ENCODE results near the gene WDR81.
"Not testable (repeated sequence)": the region's sequence is repeated elsewhere in the genome, so short reads cannot be mapped to it uniquely, and the experiment has no call there.

Gene WDR81

DNA sequence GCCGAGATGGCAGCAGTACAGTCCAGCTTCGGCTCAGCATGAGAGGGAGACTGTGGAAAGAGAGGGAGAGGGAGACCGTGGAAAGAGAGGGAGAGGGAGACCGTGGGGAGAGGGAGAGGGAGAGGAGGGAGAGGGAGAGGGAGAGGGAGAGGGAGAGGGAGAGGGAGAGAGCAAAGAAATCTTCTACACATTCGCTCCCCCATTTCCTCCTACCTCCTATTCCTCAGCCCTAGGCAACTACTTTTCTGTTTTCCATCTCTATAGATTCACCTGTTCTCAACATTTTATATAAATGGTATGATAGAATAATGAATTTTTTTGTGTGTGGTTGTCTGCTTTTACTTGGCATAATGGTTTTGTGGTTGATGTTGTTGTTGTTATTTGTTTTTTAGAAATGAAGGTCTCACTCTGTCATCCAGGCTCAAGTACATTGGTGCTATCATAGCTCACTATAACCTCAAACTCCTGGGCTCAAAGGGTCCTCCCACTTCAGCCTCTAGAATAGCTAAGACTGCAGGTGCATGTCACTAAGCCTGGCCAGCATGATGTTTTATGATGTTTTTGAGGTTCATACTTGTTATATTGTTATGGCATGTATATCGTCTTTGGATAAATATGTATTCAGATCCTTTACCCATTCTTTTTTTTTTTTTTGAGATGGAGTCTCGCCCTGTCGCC is 33.8 kb upstream of the WDR81 start:
- TF ChIP-seq, protein P1, sequence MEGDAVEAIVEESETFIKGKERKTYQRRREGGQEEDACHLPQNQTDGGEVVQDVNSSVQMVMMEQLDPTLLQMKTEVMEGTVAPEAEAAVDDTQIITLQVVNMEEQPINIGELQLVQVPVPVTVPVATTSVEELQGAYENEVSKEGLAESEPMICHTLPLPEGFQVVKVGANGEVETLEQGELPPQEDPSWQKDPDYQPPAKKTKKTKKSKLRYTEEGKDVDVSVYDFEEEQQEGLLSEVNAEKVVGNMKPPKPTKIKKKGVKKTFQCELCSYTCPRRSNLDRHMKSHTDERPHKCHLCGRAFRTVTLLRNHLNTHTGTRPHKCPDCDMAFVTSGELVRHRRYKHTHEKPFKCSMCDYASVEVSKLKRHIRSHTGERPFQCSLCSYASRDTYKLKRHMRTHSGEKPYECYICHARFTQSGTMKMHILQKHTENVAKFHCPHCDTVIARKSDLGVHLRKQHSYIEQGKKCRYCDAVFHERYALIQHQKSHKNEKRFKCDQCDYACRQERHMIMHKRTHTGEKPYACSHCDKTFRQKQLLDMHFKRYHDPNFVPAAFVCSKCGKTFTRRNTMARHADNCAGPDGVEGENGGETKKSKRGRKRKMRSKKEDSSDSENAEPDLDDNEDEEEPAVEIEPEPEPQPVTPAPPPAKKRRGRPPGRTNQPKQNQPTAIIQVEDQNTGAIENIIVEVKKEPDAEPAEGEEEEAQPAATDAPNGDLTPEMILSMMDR (IDR thresholded peaks at IDR 0.05; ENCODE audit: low read depth, low read length, missing control alignments) = no peak
- in situ Hi-C loops (cut with HindIII; ENCODE audit: low sequenced_read_pairs) = no loop called here
- H3K4me3 ChIP-seq (ENCODE audit: low read depth, low read length) = no peak overlapping the region
- no peak for DNase-seq (ENCODE audit: low read depth)

DNA sequence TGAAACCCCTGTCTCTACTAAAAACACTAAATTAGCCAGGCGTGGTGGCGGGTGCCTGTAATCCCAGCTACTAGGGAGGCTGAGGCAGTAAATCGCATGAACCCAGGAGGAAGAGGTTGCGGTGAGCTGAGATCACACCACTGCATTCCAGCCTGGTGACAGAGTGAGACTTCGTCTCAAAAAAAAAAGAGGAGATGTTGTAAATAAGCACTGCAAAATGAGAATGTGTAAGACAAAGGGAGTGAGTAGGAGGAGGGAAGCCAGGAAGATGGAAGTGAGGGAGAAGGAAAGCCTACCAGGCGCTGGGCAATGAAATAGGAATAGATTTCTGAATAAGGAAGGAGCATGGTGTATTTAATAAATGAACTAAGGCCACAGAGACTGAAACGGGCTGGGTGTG is 31.2 kb upstream of the WDR81 start:
- in situ Hi-C loops (cut with HindIII; ENCODE audit: low sequenced_read_pairs) = no loop called here
- TF ChIP-seq, protein P1 (IDR thresholded peaks at IDR 0.05; ENCODE audit: low read depth, low read length, missing control alignments) = no peak
- H3K4me3 ChIP-seq (ENCODE audit: low read depth, low read length) = no peak overlapping the region
- DNase-seq (ENCODE audit: low read depth) = no peak

DNA sequence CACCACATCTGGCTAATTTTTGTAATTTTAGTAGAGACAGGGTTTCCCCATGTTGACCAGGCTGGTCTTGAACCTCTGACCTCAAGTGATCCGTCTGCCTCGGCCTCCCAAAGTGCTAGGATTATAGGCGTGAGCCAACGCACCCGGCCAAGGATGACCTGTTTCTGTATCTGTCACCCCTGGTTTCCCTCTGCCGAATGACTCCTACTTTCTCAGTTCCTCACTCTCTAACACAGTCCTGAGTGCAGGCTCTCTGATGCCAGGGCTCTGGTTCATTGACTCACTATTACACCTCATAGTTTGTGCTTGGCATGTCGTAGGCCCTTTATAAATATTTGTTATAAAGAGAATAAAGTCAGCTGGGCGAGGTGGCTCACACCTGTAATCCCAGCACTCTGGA is 29.1 kb upstream of the WDR81 start:
- in situ Hi-C loops (cut with HindIII; ENCODE audit: low sequenced_read_pairs) = no loop called here
- no peak for DNase-seq (ENCODE audit: low read depth)
- TF ChIP-seq, protein P1 (IDR thresholded peaks at IDR 0.05; ENCODE audit: low read depth, low read length, missing control alignments) = no peak
- H3K4me3 ChIP-seq (ENCODE audit: low read depth, low read length) = no peak overlapping the region

DNA sequence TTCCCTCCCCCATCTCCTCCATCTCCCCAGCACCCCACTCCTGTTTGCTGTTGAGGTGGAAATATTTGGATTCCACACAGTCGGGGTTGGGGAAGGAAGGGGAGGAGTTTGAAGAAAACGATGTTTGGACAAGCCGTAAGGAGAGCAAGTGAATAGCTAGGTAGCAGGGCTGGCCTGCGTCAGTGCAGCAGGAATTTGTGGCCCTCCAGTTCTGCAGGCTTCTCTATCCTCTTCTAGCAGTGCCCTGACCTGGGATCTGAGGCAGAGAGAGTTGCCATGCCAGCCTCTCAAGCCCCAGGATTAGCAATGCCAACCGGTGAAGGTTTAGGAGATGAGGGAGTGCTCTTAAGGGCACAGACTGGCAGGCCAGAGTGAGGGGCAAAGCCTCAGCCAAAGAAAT is 26.8 kb upstream of the WDR81 start:
- TF ChIP-seq, protein P1 (IDR thresholded peaks at IDR 0.05; ENCODE audit: low read depth, low read length, missing control alignments) = no peak
- H3K4me3 ChIP-seq (ENCODE audit: low read depth, low read length) = no peak overlapping the region
- in situ Hi-C loops (cut with HindIII; ENCODE audit: low sequenced_read_pairs) = no loop called here
- DNase-seq (ENCODE audit: low read depth) = no peak

DNA sequence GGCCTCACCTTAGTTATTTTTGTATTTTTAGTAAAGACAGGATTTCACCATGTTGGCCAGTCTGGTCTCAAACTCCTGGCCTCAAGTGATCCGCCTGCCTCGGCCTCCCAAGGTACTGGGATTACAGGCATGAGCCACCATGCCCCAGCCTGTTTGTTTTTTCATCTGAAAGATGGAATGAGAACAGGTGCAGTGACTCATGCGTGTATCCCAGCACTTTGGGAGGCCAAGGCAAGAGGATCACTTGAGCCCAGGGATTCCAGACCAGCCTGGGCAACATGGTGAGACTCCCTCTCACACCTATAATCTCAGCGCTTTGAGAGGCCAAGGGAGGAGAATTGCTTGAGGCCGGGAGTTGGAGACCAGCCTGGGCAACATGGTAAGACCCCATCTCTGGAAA is 24.6 kb upstream of the WDR81 start:
- H3K4me3 ChIP-seq (ENCODE audit: low read depth, low read length); DNase-seq (ENCODE audit: low read depth); in situ Hi-C loops (cut with HindIII; ENCODE audit: low sequenced_read_pairs): not testable (repeated sequence)

DNA sequence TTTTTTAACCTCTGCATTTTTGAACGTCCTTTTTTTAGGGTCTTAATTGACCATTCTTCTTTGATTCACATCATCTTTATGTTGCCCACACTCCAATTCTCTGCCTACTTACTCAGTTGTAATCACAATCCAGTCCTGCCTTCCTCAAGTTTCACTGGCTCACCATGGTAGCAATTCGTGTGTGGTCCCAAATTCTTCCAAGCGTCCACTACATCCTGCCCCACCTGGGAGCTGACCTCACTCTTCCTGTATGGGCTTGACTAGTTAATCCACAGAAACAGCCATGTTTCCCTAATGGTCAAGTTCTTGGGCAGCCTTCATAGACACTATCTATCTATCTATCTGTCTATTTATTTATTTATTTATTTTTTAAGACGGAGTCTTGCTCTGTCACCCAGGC is 21.4 kb upstream of the WDR81 start:
- no peak overlapping the region for H3K4me3 ChIP-seq (ENCODE audit: low read depth, low read length)
- in situ Hi-C loops (cut with HindIII; ENCODE audit: low sequenced_read_pairs) = no loop called here
- TF ChIP-seq, protein P1 (IDR thresholded peaks at IDR 0.05; ENCODE audit: low read depth, low read length, missing control alignments) = no peak
- DNase-seq (ENCODE audit: low read depth) = no peak

DNA sequence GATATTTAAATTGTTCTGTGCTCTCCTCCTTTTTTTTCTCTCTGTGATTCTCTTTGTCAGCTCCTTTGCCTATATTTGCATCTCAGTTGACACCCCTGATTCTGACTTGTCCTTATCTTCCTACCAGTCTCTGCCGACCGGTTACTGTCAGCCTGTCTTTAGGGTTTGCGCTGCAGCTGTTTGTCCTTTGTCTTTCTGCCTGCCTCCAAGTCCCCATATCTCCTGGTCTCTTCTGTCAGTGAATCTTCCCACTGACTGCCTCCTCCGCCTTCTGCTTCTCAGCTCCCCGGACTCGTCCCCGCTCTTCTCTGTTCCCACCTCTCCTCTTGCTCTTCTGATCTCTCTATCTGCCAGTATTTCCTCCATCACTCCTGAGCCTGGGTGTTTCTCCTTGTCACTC is 19.5 kb upstream of the WDR81 start:
- TF ChIP-seq, protein P1 (IDR thresholded peaks at IDR 0.05; ENCODE audit: low read depth, low read length, missing control alignments) = no peak
- in situ Hi-C loops (cut with HindIII; ENCODE audit: low sequenced_read_pairs) = no loop called here
- no peak for DNase-seq (ENCODE audit: low read depth)
- no peak overlapping the region for H3K4me3 ChIP-seq (ENCODE audit: low read depth, low read length)
